Measurements from ENCODE around the gene FLT4. TPM values are rescaled to one million over a fixed set of nuclear protein-coding genes. Genes with fewer than 3 reads are reported as not detected.

The FLT4 gene
- total and polyA plus RNA-seq, 2 experiments from 2014 or later = 3.9 to 9.0 TPM

DNA sequence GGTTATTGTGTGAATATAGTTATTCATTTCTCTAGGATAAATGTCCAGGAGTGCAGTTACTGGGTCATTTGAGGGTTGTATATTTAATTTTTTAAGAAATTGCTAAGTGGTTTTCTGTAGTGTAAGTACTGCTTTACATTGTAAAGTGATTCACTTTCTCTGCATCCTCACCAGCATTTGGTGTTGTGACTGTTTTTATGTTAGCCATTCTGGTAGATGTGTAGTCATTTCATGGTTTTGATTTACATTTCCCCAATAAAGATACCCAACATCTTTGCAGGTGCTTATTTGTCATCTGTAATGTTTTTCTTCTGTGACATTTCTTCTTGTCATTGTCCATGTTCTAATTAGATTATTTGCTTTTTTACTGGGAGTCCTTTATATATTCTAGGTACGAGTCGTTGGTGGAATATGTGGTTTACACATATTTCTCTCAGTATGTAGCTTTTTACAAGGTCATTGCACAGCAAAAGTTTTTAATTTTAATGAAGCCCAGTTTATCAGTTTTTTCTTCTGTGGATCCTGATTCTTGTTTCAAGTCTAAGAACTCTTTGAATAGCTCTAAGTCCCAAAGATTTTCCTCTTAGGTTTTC is 92.1 kb downstream of the FLT4 start:
- Histone ChIP-seq H3K36me3 (peaks cover 20% of the 10 kb centered on the region), H3K4me1 (ENCODE audit: low read depth) (no peaks in the 10 kb centered on the region)

DNA sequence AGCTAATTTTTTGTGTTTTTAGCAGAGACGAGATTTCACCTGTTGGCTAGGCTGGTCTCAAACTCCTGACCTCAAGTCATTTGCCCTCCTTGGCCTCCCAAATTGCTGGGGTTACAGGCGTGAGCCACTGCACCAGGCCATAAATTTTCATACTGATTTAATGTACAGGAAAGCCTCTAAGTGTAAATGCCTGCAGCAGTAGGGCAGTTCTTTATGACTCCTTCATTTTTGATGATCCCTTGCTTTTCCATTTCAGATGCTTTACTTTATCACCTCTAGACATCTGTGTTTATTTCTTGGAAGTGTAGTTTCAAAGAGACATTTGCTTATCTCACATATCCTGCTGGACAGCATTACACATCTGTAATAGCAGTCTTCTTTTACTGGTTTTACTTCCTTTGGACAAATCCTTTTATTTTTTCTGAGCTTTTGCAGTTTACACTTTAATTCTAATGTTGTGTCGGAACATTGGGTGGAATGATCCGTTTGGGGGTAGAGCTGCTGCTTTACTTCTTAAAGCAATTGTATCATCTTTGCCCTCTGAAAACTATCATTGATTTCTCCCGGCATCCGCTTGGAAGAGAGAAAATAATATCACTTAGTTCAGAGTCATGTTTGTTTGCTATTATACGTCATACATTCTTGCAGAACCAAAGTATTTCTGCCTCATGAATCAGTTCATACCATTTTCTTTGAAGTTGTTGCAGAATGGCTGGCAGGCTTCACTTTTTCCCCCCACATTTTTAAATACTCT is 94.1 kb downstream of the FLT4 start:
- no peak for DNase-seq (ENCODE audit: low read depth in 1 of 2, low spot score in 1 of 2)
- TF ChIP-seq, protein P1, sequence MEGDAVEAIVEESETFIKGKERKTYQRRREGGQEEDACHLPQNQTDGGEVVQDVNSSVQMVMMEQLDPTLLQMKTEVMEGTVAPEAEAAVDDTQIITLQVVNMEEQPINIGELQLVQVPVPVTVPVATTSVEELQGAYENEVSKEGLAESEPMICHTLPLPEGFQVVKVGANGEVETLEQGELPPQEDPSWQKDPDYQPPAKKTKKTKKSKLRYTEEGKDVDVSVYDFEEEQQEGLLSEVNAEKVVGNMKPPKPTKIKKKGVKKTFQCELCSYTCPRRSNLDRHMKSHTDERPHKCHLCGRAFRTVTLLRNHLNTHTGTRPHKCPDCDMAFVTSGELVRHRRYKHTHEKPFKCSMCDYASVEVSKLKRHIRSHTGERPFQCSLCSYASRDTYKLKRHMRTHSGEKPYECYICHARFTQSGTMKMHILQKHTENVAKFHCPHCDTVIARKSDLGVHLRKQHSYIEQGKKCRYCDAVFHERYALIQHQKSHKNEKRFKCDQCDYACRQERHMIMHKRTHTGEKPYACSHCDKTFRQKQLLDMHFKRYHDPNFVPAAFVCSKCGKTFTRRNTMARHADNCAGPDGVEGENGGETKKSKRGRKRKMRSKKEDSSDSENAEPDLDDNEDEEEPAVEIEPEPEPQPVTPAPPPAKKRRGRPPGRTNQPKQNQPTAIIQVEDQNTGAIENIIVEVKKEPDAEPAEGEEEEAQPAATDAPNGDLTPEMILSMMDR (IDR thresholded peaks at IDR 0.05; ENCODE audit: low read depth, low read length) = no peak
- Histone ChIP-seq H3K4me1 (ENCODE audit: low read depth) (no peaks in the 10 kb centered on the region), H3K4me3 (no peak overlapping the region), H3K27me3 (no peaks in the 10 kb centered on the region), H3K9me3 (ENCODE audit: low read depth) (no peaks in the 10 kb centered on the region), H3K27ac (no peak overlapping the region), H3K36me3 (peaks cover 31% of the 10 kb centered on the region)

More for the DNA sequence above, 92.1 kb downstream of the FLT4 start:
- Histone ChIP-seq H3K9me3 (ENCODE audit: low read depth) (no peaks in the 10 kb centered on the region), H3K27me3 (no peaks in the 10 kb centered on the region), H3K27ac (no peak overlapping the region), H3K4me3 (no peak overlapping the region)
- DNase-seq (ENCODE audit: low read depth in 1 of 2, low spot score in 1 of 2) = no peak
- TF ChIP-seq, protein P1 (IDR thresholded peaks at IDR 0.05; ENCODE audit: low read depth, low read length) = no peak

DNA sequence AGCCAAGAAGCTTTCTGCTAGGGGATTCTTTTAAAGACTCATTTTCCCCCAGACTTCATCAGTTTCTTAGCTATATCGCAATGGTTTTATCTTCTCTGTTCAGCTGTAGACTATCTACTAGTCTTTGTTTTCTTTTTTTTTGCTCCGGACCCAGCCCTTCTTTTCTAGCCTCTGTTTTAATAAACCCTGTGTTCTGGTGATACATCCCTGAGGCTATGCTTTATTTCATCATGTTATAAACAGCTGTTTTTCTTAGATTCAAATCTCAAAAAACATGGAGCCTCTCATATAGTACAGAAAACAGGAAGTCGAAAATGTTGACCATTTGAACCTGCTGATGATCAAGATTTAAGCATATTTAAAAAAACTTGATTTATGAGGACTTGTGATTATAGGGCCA is 95.9 kb downstream of the FLT4 start:
- TF ChIP-seq, protein P1 (IDR thresholded peaks at IDR 0.05; ENCODE audit: low read depth, low read length) = no peak
- Histone ChIP-seq H3K4me3 (no peak overlapping the region), H3K4me1 (ENCODE audit: low read depth) (peaks cover 5% of the 10 kb centered on the region), H3K9me3 (ENCODE audit: low read depth) (no peaks in the 10 kb centered on the region), H3K36me3 (peaks cover 36% of the 10 kb centered on the region), H3K27ac (no peak overlapping the region), H3K27me3 (no peaks in the 10 kb centered on the region)
- DNase-seq (ENCODE audit: low read depth in 1 of 2, low spot score in 1 of 2) = no peak

Other genes starting within 250 kb of the FLT4 start
- gene CNOT6, start 155.2 kb downstream of the FLT4 start, total RNA-seq = 7.5 and 20.3 TPM in 2 replicates
- gene CNOT6, start 155.2 kb downstream of the FLT4 start, polyA plus RNA-seq = 13.2 and 15.0 TPM in 2 replicates
- not detected in 2 replicates for gene SCGB3A1, start 58.1 kb downstream of the FLT4 start, total RNA-seq
- 0.56 TPM in 1 of 2 replicates, not detected in the other for gene SCGB3A1, start 58.1 kb downstream of the FLT4 start, polyA plus RNA-seq
- gene OR2Y1, start 90.5 kb upstream of the FLT4 start, total RNA-seq = not detected in 2 replicates
- not detected in 2 replicates for gene OR2Y1, start 90.5 kb upstream of the FLT4 start, polyA plus RNA-seq
- gene MGAT1, start 153.2 kb upstream of the FLT4 start, total RNA-seq = 67.6 and 71.5 TPM in 2 replicates
- gene MGAT1, start 153.2 kb upstream of the FLT4 start, polyA plus RNA-seq = 63.2 and 65.6 TPM in 2 replicates
- 19.1 and 30.0 TPM in 2 replicates for gene ZFP62, start 211.7 kb upstream of the FLT4 start, total RNA-seq
- 14.8 and 15.9 TPM in 2 replicates for gene ZFP62, start 211.7 kb upstream of the FLT4 start, polyA plus RNA-seq
- gene BTNL8, start 249.6 kb upstream of the FLT4 start, total RNA-seq = not detected in 2 replicates
- not detected in 2 replicates for gene BTNL8, start 249.6 kb upstream of the FLT4 start, polyA plus RNA-seq